Ishikawa (cell line): Measurements from ENCODE around the gene USP40.

ENCODE experiments used
- CEBPB ChIP-seq: IDR thresholded peaks from 2 replicates; pipeline ENCODE4 v1.6.1; 2012
- CREB1 ChIP-seq: IDR thresholded peaks from 2 replicates; pipeline ENCODE4 v1.6.1; 2012; ENCODE audit warnings: low read depth
- EP300 ChIP-seq: IDR thresholded peaks from 2 replicates; pipeline ENCODE4 v1.6.1; 2012; ENCODE audit warnings: borderline replicate concordance
- FOXM1 ChIP-seq: IDR thresholded peaks from 2 replicates; pipeline ENCODE4 v1.6.1; 2012; ENCODE audit warnings: low read depth, borderline replicate concordance
- NFIC ChIP-seq: IDR thresholded peaks from 2 replicates; pipeline ENCODE4 v1.6.1; 2012
- RAD21 ChIP-seq: IDR thresholded peaks from 2 replicates; pipeline ENCODE4 v1.6.1; 2012; ENCODE audit warnings: low read depth
- TAF1 ChIP-seq: IDR thresholded peaks from 2 replicates; pipeline ENCODE4 v1.6.1; 2012; ENCODE audit warnings: low read depth, mild to moderate bottlenecking
- TCF12 ChIP-seq: IDR thresholded peaks from 2 replicates; pipeline ENCODE4 v1.6.1; 2012; ENCODE audit warnings: low read depth
- TEAD4 ChIP-seq: IDR thresholded peaks from 2 replicates; pipeline ENCODE4 v1.6.1; 2012
- YY1 ChIP-seq: IDR thresholded peaks from 2 replicates; pipeline ENCODE4 v1.6.1; 2012; ENCODE audit warnings: low read depth
- ZBTB7A ChIP-seq: IDR thresholded peaks from 2 replicates; pipeline ENCODE4 v1.6.1; 2012; ENCODE audit warnings: low read depth
- TF ChIP-seq, protein P1 (sequence below): IDR thresholded peaks from 2 replicates; pipeline ENCODE4 v1.6.1; 2012; ENCODE audit warnings: low read depth, mild to moderate bottlenecking
- TF ChIP-seq, protein P2 (sequence below): IDR thresholded peaks from 2 replicates; pipeline ENCODE4 v1.6.1; 2012

DNA sequence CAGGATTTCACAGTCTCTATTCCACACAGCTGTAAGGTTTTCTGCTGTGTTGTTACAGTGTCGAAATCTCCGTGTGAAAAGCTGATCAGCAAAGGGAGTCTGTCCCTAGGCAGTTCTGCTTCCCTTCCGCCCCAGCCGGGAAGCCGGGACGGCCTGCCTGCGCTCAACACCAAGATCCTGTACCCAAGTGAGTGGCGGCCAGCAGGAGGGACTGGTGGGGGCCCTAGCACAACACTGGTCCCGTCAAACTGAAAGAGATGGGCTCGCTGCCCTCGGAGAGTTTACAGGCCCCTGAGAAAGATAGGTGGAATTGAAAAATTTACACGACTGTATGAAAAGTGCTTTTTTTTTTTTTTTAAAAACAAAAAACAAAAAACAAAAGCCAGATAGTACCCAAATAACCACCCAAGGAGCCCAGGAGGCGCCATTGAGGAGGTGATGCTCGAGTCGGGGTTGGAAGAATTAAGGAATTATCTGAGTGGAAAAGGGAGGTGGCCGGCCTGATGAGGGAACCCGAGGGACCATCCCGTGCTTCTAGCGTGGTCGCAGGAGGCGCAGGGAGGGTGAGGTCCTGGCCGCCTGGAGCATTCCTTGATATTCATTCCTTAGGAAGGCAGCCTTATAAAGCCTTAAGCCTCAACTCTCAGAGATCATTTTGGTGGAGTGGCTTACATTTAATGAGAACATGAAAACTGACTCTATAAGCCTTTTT is 115.6 kb downstream of the USP40 start:
- TF ChIP-seq EP300 (no peak), TAF1 (no peak), CEBPB (no peak), RAD21 (no peak), YY1 (no peak), TCF12 (no peak), TEAD4 (no peak), CREB1 (no peak), FOXM1 (no peak), ZBTB7A (no peak), NFIC (no peak)
- TF ChIP-seq, protein P1, sequence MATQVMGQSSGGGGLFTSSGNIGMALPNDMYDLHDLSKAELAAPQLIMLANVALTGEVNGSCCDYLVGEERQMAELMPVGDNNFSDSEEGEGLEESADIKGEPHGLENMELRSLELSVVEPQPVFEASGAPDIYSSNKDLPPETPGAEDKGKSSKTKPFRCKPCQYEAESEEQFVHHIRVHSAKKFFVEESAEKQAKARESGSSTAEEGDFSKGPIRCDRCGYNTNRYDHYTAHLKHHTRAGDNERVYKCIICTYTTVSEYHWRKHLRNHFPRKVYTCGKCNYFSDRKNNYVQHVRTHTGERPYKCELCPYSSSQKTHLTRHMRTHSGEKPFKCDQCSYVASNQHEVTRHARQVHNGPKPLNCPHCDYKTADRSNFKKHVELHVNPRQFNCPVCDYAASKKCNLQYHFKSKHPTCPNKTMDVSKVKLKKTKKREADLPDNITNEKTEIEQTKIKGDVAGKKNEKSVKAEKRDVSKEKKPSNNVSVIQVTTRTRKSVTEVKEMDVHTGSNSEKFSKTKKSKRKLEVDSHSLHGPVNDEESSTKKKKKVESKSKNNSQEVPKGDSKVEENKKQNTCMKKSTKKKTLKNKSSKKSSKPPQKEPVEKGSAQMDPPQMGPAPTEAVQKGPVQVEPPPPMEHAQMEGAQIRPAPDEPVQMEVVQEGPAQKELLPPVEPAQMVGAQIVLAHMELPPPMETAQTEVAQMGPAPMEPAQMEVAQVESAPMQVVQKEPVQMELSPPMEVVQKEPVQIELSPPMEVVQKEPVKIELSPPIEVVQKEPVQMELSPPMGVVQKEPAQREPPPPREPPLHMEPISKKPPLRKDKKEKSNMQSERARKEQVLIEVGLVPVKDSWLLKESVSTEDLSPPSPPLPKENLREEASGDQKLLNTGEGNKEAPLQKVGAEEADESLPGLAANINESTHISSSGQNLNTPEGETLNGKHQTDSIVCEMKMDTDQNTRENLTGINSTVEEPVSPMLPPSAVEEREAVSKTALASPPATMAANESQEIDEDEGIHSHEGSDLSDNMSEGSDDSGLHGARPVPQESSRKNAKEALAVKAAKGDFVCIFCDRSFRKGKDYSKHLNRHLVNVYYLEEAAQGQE, result no peak
- TF ChIP-seq, protein P2, sequence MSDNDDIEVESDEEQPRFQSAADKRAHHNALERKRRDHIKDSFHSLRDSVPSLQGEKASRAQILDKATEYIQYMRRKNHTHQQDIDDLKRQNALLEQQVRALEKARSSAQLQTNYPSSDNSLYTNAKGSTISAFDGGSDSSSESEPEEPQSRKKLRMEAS, result no peak
